Stimulated activated CD4-positive, alpha-beta T cell treated with anti-CD3 and anti-CD28 coated beads, Interleukin-4, amount 100 ng/mL, for 4 hours (primary cell): Measurements from ENCODE around the gene DSCAM.

Experiments used
- DNase-seq, 2 experiments: peaks; one replicate each; pipeline ENCODE4 v3.0.0-alpha.2; 2020

DSCAM gene

DNA sequence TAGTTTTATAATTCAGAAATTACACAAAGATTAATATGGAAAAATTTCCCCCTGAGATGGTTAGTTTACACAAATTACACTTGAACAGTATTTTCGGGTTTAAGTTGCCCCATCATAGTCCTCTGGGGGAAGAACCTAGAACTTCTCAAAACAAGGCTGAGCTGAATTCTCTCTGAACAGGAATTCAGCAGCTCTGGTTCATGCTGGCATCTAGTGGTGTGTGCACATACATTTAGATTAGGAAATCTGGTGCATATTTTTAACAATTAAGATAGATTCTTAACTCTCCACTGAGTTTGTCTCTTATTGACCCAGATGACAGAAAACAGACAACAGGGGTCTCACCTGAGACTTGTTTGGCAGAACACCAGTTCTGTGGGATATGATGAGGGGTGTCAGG lies 410.7 kb downstream of the DSCAM start:
- DNase-seq = no peak

DNA sequence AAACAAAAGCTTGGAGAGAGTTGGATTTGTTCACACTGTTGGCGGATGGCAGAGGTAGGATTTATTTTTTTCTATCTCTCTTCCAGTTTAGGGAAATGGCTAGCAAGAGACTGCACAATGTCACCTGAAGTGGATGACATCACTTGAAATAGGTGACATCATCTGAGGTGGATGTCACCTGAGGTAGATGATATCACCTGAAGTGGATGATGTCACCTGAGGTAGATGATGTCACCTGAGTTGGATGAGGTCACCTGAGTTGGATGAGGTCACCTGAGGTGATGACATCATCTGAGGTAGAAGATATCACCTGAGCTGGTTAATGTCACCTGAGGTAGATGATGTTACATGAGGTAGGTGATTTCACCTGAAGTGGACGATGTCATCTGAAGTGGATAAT lies 413.4 kb downstream of the DSCAM start:
- DNase-seq = no peak

DNA sequence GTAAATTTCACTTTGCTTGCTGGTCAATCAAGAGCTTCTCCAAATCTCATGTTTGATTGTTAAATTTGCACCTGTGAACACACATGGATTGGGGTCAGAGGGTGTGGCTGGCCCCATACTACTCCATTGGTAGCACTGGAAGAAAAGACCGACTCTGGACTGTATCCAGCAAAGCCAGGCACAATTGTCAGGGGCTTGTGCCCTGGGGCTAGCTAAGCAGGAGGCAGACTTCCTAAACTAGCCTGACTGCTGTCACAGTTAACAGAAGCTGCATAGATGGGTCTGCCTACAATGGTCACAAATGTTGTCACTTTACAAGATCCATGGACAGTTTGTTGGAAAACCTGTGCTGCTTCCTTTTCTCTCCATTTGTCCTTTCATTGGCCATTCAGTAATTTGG lies 421.0 kb downstream of the DSCAM start:
- no peak for DNase-seq

DNA sequence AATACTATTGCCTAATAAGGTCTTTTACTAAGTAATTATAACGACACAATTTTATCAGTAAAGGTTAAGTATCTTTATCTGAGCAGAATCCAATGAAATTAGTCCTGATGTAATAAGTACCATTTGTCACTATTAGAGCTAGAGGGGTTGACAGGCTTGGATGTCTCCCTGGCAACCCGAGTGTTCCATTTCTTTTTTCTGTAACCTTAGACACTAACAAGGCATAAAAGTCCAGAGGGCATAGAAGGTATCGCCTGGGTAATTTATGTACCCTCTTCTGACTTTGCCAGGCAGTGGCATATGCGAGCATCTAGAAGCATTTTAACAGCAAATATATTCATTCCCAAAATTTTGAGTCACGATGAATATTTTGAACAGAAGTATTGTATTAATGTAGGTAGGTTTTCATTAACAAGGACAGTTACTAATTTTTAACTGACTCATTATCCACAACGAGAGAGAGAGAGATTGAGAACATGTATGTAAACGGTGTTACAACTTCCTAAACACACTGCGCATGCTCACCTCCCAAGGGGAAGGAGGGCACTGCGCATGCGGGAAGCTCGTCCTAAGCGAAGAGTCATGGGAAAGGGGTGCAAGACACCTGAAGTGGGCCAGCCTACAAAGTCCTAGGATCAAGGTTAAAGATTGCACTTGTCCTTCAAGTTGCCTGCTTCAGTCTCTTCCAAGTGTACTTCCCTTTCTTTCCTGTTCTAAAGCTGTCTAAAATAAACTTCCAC lies 423.9 kb downstream of the DSCAM start:
- no peak for DNase-seq

DNA sequence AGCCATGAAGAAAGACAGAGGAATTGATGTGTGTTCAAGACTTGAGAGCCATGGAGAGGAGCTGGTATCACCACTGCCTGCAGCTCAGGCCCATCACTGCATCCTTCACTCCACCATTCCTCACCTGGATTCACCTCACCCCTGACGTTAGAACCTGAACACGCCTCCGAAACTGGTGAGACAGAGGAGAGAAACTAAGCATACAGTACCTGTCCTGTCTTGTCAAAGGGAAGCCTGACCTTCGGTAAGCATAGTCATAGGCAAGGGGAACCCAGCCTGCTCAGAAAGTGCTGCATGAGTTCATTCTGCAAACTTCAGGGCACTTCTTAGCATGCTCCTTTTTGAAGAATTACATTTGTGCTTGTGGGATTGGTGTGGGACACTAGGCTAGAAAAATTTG lies 425.8 kb downstream of the DSCAM start:
- no peak for DNase-seq

DNA sequence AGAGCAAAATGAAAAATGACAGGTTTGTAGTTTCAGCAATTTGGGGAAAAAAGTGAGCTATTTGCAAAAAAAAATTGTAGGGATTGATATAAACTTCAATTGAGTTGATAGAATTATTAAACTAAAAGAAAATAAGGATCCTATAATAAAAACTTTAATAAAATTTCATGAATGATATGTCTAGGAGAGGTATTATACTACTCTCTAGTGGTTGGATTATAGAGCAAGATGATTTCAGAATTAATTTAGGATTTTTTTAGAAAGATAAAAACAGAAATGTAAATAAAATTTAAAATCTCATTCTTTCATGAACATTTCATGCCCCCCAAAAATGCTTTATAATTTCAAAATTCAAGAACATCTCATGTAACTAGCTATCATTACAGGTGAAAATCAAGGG lies 430.4 kb downstream of the DSCAM start:
- no peak for DNase-seq

DNA sequence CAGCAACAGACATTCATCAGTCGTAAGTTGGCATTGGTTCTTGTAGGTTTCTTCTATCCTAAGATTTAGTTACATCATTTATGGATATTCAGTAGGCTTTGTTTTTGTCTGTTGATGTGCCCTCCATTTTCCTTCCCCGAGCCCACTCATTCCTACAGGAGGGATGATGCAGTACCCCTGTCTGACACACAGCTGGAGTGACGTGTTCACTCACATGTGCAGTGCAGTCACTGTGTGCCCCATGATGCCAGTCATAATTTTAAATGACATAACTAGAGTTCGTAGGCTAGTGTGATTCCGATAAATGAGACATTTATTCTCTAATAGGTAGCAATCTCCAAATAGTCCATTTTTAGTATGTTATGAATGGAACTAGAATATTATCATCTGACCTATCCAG lies 438.4 kb downstream of the DSCAM start:
- no peak for DNase-seq

DNA sequence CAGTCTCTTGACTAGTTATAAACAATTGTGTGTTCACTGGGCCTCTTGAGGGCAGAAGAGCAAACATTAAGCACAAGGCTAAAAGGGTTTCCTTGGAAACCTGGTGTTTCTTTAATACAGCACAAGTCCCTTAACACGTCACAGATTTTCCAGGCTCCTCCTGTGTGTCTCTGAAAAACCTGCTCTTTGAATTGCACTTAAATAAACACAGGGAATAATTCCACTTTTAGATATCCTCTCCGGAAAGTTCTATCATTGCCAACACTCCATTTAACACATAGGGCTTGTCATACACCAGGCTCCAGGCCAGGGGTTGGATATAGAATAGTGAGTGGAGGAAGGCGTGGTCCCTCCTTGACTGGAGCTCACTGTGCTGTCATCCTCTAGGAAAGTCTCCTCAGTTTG lies 442.6 kb downstream of the DSCAM start:
- DNase-seq = no peak

DNA sequence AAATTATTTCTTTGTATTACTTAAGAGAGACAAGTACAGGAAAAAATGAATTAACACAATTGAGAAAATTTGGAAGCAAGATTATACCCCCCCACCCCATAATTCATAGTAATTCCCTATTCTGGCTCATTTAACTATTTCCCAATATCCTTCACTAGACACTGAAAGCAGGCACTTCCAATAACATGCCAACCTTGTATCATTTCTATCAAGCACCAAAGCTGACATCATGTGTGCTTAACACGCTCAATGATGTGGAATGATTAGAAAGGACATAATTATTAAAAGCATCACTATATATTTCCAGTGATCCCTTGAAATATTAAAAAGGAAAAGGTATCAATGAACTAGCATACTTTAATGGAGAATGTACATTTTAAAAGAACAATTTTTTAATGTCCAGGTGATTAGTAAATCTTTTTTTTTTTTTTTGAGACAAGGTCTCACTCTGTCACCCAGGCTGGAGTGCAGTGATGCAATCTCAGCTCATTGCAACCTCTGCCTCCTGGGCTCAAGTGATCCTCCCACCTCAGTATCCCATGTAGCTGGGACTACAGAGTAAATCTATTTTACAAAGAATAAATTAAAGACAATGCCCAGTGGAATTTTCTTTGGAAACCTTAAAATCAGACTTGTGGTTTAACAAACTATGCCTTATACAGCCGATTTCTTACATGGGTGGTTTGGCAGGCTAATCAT lies 443.9 kb downstream of the DSCAM start:
- DNase-seq = no peak

DNA sequence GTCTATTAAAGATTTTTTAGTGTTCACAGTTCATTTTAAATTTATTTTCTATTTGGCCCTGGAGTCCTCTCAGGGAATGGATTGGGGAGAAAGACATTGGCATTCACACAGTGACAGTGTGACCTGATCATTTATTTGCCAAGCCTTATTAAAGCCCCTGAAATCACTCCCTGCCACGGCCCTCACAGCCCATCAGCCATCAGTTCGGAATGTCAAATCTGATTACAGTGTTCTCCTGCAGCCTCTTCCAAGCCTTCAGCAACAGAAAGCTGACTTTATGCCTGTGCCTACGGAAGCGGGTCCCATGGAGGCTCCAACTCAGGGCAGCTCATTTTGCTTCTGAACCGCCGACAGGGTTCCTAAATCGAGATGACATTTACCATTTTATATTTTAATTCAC lies 451.2 kb downstream of the DSCAM start:
- no peak for DNase-seq

DNA sequence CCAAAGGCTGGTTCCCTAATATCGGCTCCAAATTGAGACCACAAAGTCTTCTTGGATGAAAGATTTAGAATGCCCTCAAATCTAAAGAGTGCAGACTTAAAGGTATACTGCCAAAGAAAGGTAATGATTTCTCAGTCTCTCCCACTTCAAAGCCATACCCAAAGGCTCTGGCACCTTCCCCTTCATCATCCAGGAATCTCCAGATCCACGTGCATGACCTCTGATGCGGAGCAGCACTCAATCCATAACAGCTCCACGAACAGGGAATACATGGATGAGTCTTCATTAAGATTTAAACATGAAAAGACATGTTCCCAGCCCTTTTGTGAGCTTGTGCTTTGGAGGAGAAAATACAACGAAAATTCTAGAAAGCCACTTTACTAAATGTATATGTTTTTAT lies 453.9 kb downstream of the DSCAM start:
- no peak for DNase-seq

DNA sequence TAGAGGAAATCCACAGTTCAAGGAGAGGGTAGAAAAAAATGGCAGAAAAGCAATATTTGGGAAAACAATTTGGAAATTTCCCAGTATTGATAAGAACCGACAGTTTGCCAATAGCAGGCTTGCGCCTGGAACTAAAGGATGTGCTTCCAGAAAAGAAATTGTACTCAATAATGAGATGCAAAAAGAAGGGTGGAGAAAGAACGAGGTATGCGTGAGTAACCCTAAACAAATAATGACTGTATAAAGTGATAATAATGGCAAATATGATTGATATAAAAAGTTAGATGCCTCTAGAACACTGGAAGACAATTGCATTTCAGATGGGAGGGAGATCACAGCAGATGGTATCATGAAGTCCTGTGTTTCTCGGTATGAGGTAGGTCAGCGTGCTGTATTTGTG lies 458.9 kb downstream of the DSCAM start:
- DNase-seq = no peak

DNA sequence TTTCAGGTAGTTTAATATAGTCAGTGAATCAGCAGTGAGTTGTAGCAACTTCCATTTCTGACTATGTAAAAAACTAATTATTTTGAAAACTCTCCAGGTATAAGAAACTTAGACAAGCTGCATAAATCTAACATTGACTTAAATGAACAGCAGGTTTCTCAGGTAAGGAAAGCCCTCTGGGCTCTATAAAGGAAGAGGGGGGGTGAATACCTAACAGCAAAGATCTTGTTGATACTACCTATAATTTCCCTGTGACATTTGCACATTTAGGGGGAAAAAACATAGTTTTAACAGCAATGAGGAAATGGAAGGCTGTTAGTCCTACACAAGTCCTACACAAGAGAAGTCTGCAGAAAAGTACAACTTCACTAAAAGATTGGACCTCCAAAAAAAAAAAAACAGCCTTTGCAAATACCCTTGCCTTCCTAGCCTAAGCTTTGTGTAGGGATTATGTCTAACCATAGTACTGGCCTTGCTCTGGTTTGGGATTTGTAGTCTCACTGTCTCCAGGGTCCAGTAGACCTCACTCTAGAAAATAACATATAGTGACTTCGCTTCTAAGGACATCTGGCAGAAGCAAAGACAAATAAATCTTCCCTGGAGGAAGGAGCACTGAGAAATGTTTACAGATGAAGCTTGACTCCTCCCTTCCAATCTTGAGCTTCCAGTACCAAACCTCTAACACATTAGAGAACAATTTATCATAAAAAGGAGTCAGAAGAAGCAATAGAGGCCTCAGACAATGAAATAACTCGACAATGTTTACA lies 459.8 kb downstream of the DSCAM start:
- DNase-seq = no peak

DNA sequence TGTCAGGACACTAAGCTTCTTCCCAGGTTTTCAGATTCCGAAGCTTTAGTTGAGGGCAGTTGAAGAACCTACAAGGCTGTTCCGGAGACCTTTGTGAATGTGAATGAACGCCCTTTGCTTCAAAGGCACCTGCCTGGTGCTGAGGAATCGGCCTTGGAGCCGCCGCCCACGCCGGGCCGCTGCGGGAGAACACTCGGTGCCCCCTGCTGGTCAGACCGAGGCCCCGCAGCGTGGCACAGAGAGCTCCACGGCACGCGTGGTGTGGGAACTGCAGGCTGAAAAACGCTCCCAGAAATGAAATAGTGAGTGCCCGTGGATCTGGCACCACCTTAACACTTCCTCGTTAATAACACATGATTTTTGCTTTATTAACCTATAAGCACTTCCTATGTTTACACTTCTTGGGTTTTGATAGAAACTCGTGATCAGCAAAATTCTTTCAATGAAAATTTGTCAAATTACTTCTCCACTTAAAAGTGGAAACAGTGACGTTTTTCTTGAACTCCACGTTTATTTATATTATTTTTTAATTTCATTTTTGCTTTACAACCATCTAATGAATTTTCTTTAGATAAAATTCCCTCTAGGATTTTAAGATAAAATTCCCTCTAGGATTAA lies 460.6 kb downstream of the DSCAM start:
- peak; percentile 11 to 39 for DNase-seq

DNA sequence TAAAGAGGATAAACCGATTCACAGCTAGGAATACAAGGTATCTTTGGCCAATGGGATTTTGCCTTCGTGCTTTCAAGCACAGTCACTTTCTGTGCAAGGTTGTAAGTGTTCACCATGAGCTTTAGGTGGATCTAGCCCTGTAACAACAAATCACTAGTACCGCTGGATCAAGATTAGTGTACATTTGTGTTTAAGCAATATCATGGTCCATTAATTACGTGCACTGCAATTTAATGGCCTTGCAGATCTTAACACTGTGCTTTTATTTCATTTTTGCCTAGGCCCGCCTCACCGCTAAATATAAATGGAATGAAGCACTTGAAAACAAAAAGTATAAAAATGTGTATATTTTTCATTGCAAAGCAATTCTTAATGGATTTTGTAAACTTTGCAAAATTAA lies 461.1 kb downstream of the DSCAM start:
- DNase-seq = no peak

DNA sequence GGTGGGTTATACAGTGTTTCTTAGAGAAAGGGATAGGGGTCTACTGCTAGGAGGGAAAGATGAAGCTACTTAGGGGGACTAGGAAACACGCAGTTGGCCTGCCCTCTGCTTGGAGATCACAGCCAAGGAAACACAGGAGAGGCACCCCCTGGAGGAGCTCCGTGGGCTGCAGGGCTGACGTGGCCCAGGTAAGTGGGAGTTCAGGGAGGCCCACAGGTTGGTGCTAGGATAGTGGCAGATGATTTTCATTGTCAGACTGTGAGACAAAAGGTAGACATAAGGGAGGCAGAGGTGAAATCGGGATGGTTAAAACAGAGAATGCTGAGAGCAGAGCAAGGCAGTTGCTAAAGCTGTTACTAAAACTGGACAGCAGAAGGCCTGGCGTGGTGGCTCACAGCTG lies 463.0 kb downstream of the DSCAM start:
- DNase-seq = no peak

DNA sequence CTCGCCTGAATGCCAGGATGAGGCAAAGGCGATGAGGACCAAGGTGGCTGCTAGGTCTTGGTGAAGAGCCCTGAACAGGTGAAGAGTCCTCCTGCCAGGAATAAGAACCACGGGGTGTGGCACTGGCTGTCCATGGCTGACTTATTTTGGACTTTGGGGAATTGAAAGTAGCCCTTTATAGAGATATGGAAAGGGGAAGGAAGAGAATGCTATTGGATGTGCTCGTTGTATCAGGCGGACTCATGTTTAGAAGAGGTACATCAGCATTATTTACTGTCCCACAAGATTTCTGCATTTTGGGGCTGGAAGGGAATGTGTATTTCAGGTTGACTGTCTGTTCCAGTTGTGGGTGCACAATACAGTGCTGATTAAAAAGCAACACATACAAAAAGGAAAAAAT lies 465.8 kb downstream of the DSCAM start:
- no peak for DNase-seq

DNA sequence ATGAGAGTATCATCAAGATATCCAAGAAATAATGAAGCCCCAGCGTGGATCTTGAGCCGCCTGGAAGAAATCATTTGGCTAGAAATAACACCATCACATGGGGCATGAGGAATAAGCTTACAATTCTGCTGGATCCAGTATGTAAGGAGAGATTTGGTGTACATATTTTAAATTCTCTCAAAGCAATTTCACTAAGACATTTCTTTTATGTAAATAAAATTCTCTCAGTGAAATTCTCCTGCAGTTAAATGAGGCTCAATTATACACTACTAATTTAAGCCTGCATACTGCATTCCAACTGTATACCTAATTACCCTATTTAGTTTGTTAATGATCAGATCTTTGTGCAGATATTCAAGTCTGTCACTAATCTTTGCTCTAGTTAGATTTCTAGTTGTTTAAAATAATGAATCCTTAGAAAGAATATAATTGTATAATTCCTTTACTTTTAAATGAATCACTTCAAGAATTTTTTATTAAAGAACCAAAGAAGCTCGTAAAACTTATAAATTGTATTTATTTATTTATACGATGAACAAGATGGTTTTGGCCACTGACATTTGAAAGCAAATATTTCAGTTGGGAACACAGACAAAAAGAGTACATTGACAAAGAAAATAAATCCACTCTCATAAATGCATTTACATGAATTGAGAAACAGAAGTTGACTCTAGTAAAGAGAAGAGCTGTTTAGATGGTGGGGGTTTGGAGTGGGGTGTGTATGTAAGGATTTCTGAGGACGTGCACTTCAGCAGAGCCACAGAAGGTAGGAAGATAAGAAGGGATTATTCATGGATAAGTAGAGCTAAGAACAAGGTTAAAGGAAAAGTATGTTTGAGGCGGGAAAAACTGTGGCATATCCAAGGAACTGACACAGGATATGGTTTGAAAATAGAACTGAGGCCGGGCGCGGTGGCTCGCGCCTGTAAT lies 466.8 kb downstream of the DSCAM start:
- no peak for DNase-seq

DNA sequence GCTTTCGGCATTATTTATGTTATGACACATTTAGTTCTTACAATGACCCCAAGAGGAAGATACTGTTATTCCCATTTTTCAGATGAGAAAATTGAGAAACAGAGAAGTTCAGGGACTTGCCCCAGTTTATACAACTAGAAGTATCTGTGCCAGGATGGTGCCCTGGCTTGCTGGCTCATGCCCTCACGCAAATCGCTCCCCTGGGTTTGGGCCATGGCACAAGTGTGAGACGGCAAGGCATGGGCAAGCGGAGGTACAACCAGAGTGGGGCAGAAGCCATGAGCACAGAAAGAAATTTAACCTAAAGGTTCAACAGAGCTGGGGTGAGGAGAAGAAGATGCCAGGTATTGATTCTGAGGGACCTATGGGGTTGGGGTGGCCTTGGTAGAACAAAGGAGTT lies 469.8 kb downstream of the DSCAM start:
- DNase-seq = no peak

DNA sequence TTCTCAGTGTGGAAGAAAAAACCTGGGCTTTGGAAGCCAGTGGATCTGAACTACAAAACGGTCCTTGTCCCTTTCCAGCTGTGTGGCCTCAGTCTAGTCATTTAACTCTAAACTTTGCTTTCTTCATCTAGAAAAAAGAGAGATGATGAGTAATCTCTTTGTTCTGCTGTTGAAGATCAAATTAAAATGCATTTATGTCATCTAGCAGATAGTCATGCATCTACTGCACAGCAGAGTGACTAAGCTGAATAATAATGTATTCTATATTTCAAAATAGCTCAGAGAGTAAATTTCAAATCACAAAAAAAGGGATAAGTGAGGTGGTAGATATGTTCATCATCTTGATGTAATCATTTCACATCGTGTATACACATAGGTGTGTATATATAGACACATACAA lies 473.2 kb downstream of the DSCAM start:
- no peak for DNase-seq

DNA sequence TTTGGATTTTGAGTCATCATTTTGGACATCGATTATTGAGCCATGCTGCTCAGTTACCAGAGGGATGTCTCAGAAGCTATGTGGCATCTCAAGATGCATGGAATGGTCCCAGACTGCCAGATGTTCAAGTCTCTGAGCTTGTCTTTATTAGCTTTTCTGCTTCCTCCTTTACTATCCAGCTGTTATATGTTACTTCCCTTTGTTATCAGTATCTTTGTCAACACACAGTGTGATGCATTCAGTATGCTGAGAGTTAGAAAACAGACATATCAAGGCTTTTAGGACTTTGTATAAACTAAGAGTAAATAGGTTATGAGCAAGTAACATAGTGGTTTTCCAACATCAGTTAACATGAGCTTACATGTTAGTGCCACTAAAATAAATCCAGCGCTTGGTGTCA lies 474.5 kb downstream of the DSCAM start:
- no peak for DNase-seq

DNA sequence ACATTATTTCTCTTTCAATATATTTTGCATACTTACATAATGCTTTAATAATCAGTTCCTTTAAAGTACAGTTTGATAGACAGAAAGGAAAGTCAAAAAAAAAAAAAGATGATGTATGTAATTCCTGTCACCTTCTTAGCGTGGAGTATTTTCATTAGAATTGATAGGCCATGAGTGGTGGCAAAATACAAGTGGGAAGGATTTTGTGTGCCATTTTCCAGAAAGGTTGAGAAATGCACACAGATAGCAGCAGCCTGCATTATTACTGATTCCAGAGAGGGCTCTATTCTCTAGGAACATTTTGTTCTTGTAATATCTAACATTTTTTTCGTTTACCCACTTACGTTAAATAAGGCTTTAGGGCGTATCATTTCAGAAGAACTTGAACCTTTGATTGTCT lies 475.6 kb downstream of the DSCAM start:
- no peak for DNase-seq

DNA sequence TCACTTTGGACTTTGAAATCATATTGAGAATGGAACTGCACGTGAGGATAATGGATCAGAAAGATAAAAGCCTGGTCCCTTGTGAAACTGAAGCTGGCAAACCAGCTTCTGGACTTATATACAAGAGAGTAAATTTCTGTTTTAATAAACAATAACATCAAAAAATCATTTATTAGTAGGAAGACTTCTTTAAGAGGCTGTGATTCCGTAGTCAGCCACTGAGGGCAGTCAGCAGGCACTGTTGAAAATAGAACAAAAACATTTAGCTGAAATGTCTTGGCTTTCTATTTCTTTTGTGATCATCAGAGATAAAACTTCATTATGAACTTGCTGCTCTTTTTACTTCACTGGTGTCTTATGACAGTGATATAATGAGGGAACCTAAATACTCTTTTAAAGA lies 490.3 kb downstream of the DSCAM start:
- DNase-seq = no peak
